A673 (cell line): ENCODE measurements around the gene ATRX.

Experiments
- CTCF ChIP-seq: fragments of 300-800, 200-600 bp; sonication (generic); conservative IDR thresholded peaks from 2 replicates; pipeline ENCODE4 v1.5.1; 2017; ENCODE audit warnings: low read depth, mild to moderate bottlenecking, antibody characterized with exemption, low read length, moderate library complexity, mixed read lengths
- EZH2 ChIP-seq: fragments of 200-600 bp; sonication (generic); IDR thresholded peaks from 2 replicates; pipeline ENCODE4 v1.6.1; 2017; ENCODE audit warnings: borderline replicate concordance, low read depth, mild to moderate bottlenecking, mixed read lengths, antibody characterized with exemption, low read length; ENCODE audit not compliant: poor library complexity, severe bottlenecking

DNA sequence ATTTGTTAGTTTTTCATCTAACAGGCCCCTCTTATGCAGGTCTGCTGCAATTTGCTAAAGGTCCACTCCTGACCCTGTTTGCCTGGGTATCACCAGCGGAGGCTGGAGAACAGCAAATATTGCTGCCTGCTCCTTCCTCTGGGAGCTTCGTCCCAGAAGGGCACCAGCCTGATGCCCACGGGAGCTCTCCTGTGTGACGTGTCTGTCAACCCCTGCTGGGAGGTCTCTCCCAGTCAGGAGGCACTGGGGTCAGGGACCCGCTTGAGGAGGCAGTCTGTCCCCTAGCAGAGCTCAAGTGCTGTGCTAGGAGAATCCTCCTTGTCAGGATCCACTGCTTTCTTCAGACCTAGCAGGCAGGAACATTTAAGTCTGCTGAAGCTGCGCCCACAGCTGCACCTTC is 30.5 kb downstream of the ATRX start:
- TF ChIP-seq EZH2 (no peak), CTCF (no peak)
